Activated naive CD4-positive, alpha-beta T cell treated with Interleukin-2 at 50 U/mL for 16 hours (primary cell): ENCODE data around the gene CTNNA3.
"Not testable (repeated sequence)": the region's sequence is repeated elsewhere in the genome, so short reads cannot be mapped to it uniquely, and the experiment has no call there.

Experiments
- DNase-seq: peaks from one replicate; pipeline ENCODE4 v3.0.0-alpha.2; 2020

The CTNNA3 gene

DNA sequence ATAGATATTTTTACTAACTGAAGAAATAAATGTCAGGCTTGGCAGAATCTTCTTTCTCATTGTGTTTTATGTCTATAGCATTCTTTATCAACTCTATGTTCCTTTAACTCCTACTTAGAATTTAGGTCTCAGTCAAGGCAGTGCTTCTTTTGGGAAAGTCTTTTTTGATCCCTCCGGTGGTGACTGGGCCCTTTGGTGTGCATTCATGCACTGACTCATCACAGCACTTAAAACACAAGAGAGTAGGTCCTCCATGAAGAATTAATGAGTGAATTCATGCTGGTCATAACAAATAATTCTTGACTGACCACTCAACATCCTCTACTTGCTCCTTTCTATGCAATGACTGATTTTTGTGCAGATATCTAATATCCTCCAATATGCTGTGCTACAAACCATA is 1229.0 kb downstream of the CTNNA3 start:
- no peak for DNase-seq

- no peak for DNase-seq
These were observed 1229.4 kb downstream of the CTNNA3 start for GRCh38 chr10:66466622-66467021.

GRCh38 chr10:66463611-66464010 is 1232.4 kb downstream of the CTNNA3 start:
- no peak for DNase-seq

DNA sequence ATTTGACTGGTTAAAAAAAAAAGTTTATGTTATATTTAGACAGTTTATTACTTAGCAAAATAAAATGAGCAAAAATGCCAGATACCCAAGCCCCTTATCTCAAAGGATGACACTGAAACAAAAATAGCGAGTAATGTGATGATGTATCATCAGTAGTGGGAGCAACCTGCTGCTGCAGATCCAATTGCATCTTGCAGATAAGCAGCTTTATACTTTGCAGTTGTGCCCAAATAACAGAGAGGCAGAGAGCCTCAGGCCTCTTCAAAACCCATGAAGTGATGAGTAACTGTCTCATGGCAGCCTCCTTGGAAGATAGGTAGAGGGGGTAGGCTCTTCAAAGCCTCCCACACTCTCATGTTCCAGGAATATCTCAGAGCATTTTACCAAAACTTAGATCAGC is 1238.4 kb downstream of the CTNNA3 start:
- DNase-seq, result no peak

DNA sequence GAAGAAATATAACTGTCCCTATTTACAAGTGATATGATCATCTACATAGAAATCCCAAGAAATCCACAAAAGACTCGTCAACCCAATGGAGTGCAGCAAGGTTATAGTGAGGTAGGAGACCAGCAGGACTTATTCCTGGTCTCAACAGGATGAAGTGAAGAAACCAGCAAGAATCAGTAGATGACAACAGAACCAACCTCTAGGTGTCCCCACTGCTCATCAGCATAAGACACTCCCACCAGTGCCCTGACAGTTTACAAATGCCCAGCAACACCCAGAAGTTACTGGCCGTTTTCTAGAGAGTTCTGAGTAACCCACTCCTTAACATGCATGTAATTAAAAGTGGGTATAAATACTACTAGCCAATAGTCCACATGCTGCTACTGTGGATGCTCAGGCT is 1240.7 kb downstream of the CTNNA3 start:
- DNase-seq, result no peak

DNA sequence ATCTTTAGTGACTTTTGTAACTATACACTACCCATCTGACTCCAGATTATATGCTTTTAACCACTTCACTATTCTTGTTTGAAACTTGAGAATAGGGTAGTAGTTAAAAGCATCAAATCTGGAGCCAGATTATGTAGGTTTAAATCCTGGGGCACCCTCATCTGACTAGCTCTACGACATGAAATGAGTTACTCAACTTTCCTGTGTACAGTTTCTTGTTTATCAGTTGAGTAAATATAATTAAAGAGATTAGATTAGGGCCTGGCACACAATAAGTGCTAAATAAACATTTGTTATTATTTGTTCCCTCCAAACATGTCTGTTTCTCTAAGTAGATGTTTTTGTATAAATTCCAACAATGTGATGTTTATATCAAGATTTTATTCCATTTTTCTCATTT is 1255.4 kb downstream of the CTNNA3 start:
- no peak for DNase-seq

- DNase-seq, result no peak
These were observed 1281.1 kb downstream of the CTNNA3 start for GRCh38 chr10:66414943-66415342.

DNA sequence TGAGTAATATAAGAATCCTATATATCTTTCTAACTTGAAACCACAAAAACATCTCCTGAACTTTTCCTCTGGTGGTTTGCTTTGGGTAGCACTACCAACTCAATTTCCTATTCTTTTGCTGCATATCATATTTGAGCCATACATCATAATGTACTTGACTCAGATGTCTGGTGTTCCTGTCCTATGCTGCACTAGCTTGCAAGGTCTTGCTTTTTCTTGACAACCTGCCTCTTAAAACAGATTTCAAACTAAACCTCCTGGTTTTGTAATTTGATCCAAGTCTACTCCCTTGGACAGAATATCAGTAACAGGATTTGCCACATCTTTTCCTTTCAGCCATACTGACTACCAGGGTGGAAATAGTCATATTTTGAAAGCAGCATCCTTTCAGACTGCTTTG is 1290.4 kb downstream of the CTNNA3 start:
- DNase-seq, result no peak

- DNase-seq, result no peak
These were observed 1297.3 kb downstream of the CTNNA3 start for GRCh38 chr10:66398669-66399068.

- no peak for DNase-seq
These were observed 1301.5 kb downstream of the CTNNA3 start for GRCh38 chr10:66394342-66395063.

GRCh38 chr10:66390926-66391325 is 1305.1 kb downstream of the CTNNA3 start:
- DNase-seq, result no peak

GRCh38 chr10:66381045-66381444 is 1315.0 kb downstream of the CTNNA3 start:
- no peak for DNase-seq

DNA sequence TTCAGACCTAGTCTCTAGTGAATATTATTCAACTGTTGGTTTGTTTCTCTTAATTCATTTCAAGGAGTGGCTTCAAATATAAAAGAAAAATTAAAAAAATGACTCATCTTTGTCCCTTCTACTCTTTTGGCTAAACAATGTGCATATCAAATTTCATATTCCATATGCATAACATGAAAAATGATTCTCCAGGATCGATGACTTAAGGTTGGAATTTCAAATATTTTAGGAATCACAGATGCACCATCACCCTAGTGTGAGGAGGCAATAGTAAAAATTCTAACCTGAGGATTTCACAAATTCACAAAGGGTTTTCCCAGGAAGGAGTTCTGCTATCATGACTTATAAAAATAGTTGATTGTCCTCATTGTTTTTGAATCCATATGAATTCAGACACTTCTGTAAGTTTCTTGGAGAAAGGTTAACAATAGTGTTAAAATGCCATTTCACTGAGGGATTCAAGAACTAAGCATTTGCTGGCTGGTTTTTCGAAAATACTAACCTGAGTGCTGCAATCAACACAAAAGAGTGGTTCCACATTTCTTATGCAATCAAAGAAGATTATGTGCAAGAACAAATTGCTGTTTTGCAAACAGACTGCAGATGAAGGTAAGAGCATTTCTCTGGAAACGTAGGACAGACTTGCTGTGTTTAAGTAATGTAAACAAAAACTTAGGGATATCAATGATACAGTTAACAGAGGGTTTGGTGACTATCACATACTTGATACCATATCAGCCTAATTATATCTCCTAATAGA is 1317.7 kb downstream of the CTNNA3 start:
- no peak for DNase-seq

DNA sequence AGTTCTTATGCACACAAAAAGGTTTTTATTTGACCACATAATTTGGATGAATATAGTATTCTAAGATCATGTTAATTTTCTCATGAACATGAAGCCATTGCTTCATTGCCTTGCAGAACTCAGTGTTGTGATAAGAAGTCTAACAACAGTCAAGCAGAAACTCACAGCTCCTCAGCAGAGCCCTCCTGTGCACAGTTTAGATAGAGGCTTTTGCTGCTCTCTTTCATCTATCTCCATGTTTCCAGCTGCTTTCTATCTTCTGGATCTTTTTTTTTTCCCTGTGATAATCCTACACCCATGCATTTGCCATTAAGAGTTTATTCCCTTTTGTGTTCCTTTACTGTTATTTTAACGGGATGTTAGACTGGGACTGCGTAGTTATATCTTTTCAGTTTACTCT is 1327.8 kb downstream of the CTNNA3 start:
- no peak for DNase-seq

GRCh38 chr10:66366163-66366562 is 1329.8 kb downstream of the CTNNA3 start:
- DNase-seq, result no peak

- no peak for DNase-seq
These were observed 1330.3 kb downstream of the CTNNA3 start for GRCh38 chr10:66365686-66366085.

DNA sequence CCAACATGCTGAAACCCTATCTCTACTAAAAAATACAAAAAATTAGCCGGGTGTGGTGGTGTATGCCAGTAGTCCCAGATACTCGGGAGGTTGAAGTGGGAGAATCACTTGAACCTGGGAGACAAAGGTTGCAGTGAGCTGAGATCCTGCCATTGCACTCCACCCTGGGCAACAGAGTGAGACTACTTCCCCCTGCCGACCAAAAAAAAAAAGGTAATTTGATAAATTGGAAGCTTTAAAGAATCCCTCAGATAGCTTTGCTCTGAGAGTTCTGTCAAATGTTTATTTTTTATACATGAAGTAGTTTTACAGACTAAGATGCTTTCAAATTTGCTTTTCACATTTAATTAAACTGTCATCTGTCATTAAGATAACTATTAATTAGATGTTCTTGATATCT is 1333.5 kb downstream of the CTNNA3 start:
- no peak for DNase-seq

GRCh38 chr10:66353822-66354221 is 1342.2 kb downstream of the CTNNA3 start:
- DNase-seq, result not testable (repeated sequence)

- DNase-seq, result no peak
These were observed 1342.6 kb downstream of the CTNNA3 start for GRCh38 chr10:66353422-66353821.

DNA sequence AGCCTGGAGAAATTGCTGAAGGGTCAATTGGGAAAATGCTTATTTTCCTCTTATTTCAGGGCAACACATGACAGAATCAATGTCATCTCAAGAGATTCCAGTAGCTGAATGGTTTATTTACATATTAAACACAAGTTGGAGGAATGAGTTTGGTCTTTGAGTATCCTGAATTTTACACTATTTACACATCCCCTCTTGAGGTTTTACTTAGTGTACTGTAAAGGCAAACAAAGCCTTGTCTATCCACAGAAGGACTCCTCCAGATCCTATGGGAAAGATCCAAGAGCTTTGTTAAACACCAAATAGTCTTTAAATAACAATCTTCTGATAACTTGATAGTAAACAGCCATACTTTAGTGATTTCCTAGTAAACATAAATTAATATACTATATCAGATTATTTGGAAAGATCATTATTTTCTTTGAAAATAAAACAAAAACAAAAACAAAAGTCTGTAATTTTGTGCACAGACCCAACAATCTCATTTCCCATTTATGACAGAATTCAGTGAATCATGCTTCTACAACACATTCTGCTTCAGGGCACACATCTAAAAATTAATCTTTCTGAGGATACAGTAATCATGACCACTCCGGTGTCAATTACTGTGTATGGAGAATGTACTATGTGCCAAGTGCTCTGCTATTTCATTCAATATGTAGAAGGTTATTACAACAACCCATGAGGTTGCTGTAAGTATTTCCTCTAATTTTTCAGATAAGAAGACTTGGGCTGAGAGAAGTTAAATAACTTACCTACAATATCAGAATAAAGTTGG is 1345.2 kb downstream of the CTNNA3 start:
- DNase-seq, result no peak

GRCh38 chr10:66349726-66350125 is 1346.3 kb downstream of the CTNNA3 start:
- no peak for DNase-seq

- DNase-seq, result no peak
These were observed 1346.9 kb downstream of the CTNNA3 start for GRCh38 chr10:66349076-66349475.

- DNase-seq, result no peak
These were observed 1358.8 kb downstream of the CTNNA3 start for GRCh38 chr10:66337211-66337610.

- DNase-seq, result no peak
These were observed 1359.2 kb downstream of the CTNNA3 start for GRCh38 chr10:66336791-66337190.
